ENCODE measurements around the gene IQGAP2.
"Not testable (repeated sequence)": the region's sequence is repeated elsewhere in the genome, so short reads cannot be mapped to it uniquely, and the experiment has no call there.

IQGAP2 gene

DNA sequence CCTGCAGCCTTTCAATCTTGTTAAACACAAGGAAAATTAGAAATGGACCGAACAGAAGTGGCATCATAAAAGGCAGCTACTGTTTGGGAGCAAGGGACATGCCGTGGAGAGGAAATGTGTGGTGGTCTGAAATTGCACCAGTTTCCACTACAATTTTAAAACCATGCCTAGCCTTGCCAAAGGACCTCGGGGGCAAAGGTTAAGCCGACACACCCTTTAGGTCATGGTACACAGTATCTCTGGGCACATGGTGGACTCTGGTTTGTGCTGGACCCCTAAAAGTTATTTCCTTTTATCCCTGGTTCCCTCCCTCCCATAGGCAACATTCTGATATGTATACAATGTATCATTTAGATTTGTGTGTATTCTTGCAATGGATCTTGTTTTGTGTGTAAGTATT is 142.1 kb downstream of the IQGAP2 start:
- no peak for DNase-seq

DNA sequence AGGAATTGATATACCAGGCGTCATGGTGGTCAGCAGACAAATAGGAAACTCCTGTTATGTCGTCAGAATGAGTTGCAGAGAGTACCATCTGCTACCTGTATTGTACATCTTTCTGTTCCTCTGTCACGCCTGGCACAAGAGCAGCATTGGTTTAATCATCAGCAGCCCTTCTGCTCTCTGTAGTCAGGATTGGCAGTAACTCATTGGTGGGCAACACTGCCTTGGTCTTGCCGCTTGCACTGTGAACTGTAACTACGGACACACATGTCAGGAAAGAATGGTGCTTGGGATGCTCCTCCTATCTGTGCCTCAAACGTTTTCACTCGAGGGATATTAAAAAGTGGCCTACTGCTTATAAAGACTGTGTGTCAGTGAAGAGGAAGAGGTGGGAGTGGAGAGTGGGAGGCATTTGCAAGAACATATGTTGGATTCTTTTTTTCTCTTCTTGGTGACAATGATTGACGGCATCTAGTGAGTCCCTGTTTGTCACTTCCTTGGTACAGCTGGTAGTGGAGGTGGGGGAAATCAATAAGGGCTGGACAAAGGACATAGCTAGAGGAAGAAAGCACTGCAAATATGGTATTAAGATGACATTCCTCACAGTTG is 143.5 kb downstream of the IQGAP2 start:
- no peak for DNase-seq

DNA sequence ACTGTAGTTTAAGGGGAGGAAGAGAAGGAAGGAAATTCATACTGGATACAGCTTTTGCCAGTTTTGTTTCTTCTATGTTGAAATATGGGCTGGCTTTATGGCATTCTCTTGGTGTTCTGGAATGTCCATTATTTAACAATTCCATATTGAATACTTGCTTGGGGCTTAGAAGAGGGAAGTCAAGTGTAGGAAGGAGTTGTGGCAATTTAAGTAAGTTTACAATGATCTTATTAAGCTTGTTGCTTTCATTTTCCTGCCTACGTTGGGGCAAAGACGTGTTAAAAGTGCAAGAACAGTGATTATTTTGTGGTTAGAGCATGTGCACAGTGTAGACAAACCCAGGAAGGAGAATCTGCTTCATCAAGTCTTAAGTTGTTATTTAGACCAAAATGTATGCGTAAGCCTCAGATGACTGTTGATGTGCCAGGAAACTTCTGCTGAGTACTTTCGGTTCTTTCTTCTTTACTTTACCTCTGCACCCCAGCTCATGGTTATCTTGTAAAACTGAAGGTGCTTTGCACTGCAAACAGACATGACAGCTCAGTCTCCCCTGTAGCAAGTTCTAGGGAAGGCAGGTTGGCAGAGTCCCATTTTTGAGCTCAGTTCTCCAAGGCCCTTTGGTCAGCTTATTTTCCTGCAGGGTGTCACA is 144.3 kb downstream of the IQGAP2 start:
- peak; percentile 45 for DNase-seq

DNA sequence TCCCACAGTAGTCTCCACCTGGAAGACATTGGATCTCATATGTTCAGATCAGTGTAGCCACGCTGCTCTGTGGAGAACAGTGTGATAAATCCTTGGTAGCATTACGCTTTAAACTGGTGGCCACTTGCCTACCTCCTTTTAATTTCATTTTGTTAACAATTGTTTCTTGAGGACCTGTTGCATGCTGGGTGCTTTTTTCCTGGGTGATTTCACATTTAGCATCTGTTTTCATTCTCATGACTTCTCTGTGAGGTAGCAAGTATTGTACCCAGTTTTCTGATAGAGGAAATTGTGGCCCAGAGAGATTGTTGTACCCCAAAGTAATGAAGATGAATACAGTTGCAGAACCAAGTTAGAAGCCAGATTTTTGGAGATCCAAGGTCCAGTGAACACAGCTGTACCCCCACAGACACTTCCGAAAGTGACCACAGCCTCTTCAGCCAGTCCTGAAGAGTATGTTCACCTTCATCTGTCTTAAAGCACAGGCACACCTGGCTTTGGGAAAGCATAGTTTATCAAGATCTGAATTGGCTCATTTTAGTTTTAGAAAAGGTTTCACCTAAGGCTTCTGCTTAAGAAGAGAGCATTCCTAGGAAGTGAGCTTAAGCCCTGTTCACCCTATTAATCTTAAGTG is 144.9 kb downstream of the IQGAP2 start:
- DNase-seq: no peak

DNA sequence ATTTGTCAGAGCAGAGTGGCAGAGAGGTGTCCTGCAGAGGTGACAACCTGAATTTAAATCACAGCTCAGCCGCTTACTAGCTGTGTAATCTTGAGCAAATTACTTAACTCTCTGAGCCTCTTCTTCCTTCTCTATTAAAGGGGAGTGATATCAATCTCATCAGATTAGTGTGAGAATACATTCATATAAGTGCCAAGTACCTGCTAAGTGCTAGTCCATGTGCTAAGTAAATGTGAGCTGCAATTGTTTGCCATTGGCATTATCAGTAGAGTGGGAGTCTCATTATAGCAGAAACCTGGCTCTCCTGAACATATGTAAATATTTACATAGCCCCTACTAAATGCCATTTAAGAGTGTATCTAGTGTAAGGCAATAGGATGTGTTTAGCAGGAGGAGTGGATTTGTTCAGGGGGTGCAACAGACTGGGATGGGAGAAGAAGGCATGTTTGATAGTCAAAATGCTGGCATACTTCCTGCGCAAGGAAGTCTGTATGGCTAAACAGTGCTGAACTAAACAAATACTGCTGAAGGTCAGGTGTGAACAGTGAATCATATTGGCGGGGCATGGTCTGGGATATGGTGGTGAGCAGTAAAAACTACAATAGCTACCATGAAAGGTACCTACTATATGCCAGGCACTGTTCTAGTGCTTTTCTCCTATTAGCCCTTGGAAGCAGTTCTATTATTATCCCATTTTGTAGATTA is 145.6 kb downstream of the IQGAP2 start:
- no peak for DNase-seq

DNA sequence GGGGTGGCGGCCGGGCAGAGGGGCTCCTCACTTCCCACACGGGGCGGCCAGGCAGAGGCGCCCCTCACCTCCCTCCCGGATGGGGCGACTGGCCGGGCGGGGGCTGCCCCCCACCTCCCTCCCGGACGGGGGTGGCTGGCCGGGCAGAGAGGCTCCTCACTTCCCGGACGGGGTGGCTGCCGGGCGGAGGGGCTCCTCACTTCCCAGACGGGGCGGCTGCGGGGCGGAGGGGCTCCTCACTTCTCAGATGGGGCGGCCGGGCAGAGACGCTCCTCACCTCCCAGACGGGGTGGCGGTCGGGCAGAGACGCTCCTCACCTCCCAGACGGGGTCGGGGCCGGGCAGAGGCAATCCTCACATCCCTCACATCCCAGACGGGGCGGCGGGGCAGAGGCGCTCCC is 147.8 kb downstream of the IQGAP2 start:
- not testable (repeated sequence) for DNase-seq

DNA sequence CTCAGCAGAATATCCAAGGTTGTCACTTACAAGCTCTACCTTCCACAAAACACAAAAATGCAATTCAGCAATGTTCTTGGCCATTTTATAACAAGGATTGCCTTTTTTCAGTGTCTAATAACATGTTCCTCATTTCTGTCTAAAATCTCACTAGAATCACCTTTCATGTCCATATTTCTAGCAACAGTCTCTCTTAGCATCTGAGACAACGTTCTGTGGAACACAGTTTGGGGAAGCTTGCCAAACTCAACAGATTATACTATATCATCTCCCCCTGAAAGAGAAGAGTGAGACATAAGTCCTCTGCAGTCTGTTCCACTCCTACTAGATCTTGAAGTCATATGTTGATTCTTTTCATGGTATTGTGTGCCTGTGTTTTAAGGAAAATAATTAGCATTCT is 149.5 kb downstream of the IQGAP2 start:
- no peak for DNase-seq

DNA sequence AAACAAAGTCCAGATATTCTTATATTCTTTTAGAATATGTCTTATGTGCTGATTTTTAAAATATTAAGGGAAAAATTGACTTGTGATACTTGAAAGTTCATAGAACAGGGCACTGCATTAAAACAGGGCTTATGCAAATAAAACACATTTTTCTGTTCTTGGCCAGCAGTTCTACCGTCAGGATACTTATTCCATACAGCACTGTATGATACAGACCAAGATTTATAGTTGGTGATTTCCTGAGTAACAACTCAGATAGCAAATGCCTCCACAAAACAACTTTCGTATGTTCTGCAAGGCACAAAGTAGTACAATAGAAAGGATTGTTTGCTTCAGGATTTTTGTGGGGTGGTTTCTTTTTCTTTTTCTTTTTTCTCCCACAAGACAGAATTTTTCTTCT is 150.2 kb downstream of the IQGAP2 start:
- DNase-seq: no peak

DNA sequence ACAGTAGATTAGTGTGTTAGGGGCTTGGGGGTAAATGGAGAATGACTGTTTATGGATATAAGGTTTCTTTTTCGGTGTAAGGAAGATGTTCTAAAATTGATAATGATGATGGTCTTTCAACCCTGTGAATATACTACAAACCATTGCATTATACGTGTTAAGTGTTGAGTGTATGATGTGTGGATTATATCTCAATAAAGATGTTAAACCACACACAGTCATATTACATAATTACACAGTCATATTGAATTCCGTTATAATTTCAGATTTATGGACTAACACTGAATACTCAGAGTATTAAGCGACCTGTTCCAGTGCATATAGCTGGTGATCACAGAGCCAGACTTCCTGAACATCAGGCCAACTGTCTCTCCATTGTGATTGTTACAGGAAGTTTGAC is 152.0 kb downstream of the IQGAP2 start:
- DNase-seq: no peak

DNA sequence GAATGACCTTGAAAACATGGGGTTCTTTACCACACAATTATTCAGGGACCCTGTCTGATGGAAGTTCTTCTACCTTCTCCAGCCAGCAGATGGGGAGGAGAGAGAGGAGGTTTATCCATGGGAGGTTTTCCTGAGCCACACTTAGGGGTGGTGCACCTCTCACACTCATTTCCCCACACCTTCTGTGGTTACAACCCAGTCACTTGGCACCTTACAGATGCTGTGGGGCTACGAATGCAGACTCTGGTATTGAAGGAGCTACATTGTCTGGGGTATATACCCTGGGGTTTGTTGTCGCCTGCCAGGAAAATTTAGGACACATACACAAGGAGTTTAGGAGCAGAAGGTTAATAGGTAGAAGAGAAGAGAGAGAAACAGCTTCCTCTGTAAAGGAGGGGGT is 152.6 kb downstream of the IQGAP2 start:
- DNase-seq: no peak

DNA sequence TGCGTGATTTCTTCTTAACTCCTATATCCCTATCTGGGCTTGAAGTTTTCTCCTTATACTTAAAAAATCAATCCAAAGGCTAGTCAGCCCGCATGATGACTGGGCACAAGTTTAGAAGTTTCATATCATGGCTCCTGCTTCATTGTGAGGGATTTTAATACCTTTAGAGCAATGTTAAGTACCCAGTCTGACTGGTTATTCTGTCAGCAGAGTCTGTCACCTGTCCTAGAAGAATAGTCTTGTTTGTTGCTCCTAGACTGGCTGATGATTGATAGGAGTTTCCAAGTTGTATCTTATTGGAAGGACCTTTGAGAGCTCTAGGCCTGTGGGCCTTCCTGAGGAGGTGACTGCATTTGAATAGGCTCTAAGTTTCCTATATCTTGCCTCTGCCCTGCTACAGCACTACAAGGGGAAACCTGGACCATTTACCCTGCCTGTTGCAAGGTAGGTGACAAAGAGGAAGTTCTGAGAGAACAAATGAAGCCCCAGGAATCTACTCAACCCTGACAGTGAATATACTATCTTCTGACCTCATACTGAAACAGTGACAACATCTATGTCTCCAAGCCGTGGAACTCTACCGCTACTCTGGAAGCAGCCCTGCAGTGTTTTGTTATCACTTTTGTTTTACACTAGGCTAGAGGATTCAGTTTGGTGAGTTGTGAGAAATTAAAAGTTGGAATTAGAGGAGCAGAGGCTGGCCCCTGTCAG is 153.6 kb downstream of the IQGAP2 start:
- DNase-seq: no peak

DNA sequence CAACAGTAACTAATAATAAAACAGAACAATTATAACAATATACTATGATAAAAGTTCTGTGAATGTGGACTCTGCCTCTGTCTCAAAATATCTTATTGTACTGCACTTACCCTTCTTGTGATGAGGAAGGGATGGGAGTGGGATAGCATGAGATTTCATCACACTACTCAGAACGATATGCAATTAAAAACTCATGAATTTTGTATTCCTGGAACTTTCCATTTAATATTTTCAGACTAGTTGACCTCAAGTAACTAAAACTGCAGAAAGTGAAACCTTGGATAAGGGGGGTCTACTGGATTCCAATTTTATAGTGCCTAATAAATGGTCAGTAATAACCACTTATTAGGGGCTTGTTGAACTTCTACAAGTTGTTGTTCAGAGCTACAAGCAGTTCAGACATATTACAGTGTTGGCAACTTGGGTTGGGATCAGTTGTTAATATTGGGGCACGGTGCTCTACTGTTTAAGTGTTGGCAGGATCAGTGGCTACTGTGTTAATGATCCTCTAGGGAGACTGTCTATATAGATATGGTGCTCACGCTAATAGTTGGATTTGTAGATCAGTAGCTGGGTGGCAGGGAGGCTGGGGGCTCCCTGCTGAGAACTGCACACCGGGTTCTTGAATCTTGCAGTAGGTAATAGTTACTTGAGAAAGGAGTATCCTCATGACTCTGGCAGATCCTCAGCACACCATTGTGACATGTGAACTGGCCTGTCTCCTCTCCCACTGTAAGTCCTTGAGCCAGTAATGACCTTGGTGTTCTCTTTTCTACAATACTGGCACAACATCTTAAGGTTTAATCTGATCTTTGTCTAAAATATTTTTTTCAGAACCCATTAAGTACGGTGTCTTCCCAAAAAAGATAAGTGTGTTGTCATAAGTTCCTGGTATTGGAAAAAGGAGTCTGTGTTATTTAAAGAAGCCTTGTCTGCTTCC is 158.1 kb downstream of the IQGAP2 start:
- no peak for DNase-seq

DNA sequence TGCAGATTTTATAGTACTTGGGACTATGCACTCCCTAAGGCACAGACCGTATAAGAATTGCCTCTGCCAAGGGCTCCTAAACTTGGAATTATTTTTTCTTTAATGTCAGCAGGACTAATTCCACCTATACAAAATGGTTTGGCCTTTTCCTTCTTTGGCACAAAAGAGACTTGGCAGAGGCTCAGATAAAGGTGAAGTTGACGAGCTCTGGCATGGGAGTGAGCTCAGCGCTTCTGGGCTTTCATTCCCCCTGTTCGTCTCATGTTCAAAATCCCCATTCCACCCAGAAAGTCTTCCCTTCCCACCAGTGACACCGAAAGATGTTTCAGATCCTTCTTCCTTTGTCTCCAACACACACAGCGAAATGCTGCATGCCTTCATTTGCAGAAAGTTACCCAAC is 158.9 kb downstream of the IQGAP2 start:
- DNase-seq: no peak

DNA sequence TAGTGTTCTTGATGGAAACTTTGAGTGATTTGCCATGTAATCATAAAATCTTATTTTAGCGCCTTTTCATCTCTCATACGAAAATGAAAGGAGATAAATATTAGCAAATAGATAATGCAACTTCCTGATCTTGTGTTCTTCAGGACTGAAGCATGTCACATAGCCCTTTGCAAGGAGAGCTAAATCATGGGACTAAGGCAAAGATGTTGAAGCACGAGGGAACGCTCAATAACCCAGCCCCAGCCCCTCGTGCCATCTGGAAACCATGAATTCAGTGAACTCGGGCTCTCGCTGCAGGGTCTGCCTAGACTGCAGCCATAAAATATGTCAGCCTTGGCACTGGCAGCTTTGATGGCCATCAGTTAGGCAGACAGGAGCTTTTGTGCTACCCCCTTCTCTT is 161.9 kb downstream of the IQGAP2 start:
- no peak for DNase-seq

DNA sequence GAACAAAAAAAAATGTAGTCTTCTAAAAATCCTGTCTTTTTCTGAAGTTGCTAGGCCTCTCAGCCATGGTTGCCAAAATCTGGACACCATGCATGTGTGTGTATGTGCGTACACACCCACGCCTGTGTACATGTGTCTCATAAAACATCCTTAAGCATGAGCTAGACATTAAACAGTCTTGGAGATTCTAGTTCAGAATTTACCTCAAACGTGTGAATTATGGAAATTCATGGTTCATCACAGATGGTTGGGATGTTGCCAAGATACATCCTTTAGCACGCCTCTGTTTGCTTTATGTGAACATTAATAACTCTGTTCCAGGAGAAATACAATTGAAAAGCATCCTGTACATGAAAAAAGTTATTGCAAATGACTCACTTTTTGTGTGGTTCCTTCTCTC is 167.1 kb downstream of the IQGAP2 start:
- DNase-seq: no peak

DNA sequence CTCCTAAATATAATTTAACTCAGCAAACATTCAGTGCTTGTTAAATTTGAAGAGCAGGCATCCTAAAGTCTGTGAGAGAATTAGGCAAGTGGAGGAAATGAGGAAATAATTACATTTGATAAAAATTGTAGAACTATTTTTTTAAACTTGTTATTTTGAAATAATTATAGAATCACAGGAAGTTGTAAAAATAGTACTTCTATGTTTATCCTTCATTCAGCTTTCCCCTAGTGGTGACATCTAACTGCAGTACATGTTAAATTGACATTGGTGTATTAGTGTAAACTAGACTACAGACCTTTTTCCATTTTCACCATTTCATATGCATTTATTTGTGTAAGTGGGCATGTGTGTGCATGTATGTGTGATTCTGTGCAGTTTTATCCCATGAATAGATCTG is 168.5 kb downstream of the IQGAP2 start:
- no peak for DNase-seq

DNA sequence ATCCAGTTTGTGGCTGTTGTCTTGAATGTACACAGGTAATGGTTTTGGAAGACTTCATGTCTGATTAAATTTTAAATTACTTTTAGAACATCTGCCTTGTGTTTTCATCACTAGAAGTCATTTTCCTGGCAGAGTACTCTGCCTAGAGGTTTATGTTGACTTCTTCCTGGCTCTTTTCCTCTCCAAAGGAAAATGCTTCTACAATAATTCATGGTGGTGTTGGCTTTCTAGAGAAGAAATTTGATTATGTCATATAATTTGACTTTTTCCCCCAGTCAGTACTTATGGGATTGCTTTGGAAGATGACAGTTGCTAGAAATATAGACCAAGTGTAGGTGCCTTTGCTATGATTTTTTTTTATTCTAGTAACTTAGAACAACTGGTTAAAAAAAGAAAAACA is 173.4 kb downstream of the IQGAP2 start:
- no peak for DNase-seq

DNA sequence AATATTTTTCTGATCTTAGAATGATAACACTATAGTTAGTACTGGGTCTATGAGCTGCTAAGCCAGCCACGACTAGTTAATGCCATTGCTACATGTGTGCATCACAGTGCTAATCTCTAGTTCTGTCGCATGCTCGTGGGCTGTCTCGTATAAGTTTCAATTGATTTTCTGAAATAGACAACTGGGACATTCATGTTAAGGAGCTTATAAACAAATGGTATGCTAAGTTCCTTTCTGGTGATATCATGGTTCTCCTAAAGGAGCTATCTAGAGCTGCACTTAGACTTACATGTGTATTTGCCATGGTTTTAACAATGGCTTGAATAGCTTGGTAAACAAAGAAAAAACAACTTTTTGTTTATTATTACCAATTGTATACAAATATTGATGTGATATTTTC is 173.9 kb downstream of the IQGAP2 start:
- DNase-seq: no peak

DNA sequence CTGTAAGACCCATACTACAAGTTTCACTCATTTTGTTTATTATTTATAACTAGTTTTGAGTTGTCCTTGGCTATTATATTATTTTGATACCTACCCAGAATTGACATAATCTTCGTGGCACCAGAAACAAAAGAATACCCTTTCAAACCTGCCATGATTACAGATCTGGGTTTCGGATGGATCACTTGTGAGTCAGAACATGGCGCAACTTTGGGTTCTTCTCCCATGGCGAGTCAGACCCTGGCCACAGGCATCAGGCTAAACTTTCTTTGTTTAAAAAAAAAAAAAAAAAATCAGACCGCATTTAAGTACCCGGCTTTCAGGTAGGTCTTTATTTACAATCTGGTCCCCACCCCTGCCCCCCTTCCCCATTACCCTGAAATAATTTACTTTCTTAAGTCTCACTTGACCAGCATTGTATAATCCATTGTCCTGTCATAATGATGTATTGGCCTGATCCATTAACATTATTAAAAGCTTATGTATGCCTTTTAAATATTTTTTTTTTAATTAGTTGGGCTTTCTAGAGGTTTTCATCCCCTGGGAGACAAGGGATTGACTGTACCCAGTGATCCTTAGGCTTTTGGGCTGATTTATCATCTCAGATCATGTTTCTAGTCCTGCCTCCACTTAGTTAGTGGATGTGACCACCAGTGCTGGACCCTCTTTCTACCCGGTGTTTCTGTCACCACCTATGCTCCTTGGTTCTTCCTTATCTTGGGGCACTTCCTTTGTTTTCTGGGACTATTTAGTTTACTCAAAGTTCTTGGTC is 176.3 kb downstream of the IQGAP2 start:
- no peak for DNase-seq

DNA sequence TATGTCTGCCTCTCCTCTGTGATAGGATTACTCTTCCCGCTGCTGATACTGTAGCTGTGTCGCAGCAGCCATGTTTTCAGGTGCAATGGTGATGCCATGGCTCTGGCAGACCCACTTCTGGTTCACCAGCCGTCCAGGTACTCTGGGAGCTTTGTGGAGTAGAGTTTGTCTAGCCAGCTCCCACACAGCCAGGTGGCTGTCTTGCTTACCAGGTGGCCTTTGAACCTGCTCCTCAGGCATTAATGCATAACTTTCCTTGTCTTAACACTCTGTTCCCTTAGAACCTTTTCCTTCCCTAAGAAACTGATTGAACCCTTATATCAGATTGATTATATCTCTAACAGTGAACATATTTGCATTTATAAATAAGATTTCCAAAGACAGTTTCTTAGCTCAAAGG is 177.9 kb downstream of the IQGAP2 start:
- no peak for DNase-seq

Data from hematopoietic multipotent progenitor cell treated with erythropoietin and hydrocortisone succinate and interleukin-3 and kit ligand, for 8 days (in vitro differentiated cells).